HepG2 (cell line): ENCODE results near the gene TJP2. TPM values are rescaled to one million over a fixed set of nuclear protein-coding genes. Genes with fewer than 3 reads are reported as not detected.

Experiments
- ATAC-seq: fragments of 200-7000 bp; cut with Tn5 transposase; 3 replicates; pipeline ENCODE4 v1.9.1; 2020; ENCODE audit warnings: mild to moderate bottlenecking, moderate library complexity
- BruUV-seq: library from RNA; stranded (reverse); fragments of 400-500 nt; replicated peaks from 2 replicates; lab custom pipeline; 2021; lab: Mats Ljungman, UMichigan
- CTCF ChIA-PET: fragments of 300-600 bp; formaldehyde crosslinking; extraction: SDS; loops from one replicate; lab custom pipeline; 2021; ENCODE audit warnings: low total read pairs, inconsistent platforms, low intra/inter-chr PET ratio; lab: Yijun Ruan, JAX
- POLR2A ChIA-PET: fragments of 350-600 bp; sonication (Branson Sonifier 250); formaldehyde crosslinking; loops from one replicate; lab custom pipeline; 2020; ENCODE audit warnings: antibody characterized with exemption, inconsistent platforms; lab: Yijun Ruan, JAX
- DNase-seq: peaks from one replicate; pipeline ENCODE4 v3.0.0-alpha.2; 2015; ENCODE audit warnings: low spot score
- FAIRE-seq: peaks from 3 replicates; lab custom pipeline; 2011; peaks lifted over from hg19 to GRCh38; lab: Jason Lieb, UNC
- H2AFZ ChIP-seq: one replicate; pipeline ENCODE4 v1.6.1; 2011; ENCODE audit warnings: low read length, inconsistent platforms
- H3K27ac ChIP-seq: fragments of 300-600 bp; 3 replicates; pipeline ENCODE4 v1.8.0; 2011; ENCODE audit warnings: mixed run types, mild to moderate bottlenecking, mixed read lengths, low read length, inconsistent platforms; ENCODE audit not compliant: insufficient read depth; ENCODE audit errors: extremely low read length
- H3K27me3 ChIP-seq, 2 experiments: fragments of 200-600 bp in 1 of 2; 2 replicates in 1 of 2; 3 replicates in 1 of 2; pipeline versions ENCODE4 v1.6.0 to v1.8.0; 2011; ENCODE audit warnings: low read length in 2 of 2, mild to moderate bottlenecking in 2 of 2, moderate library complexity in 2 of 2, inconsistent platforms in 1 of 2; ENCODE audit not compliant: insufficient read depth in 2 of 2, control insufficient read depth in 1 of 2
- H3K36me3 ChIP-seq, 2 experiments: fragments of 200-600 bp in 1 of 2; replicated peaks in 1 of 2; 2 replicates in 1 of 2; 3 replicates in 1 of 2; pipeline versions ENCODE4 v1.5.1 to v1.8.0; 2011; ENCODE audit warnings: low read length in 2 of 2, inconsistent platforms in 1 of 2; ENCODE audit not compliant: insufficient read depth in 2 of 2, control insufficient read depth in 1 of 2
- H3K4me1 ChIP-seq: 2 replicates; pipeline ENCODE4 v1.5.1; 2012; ENCODE audit warnings: low read length, inconsistent platforms; ENCODE audit not compliant: insufficient read depth
- H3K4me2 ChIP-seq: 2 replicates; pipeline ENCODE4 v1.6.0; 2011; ENCODE audit warnings: low read depth, low read length, inconsistent platforms
- H3K4me3 ChIP-seq, 3 experiments: fragments of 200-600 bp in 1 of 3; sonication (generic), shearing (Covaris generic) in 1 of 3; replicated peaks in 1 of 3; 2 replicates each; pipeline ENCODE4 v1.5.1; 2011 to 2016; ENCODE audit warnings: low read length in 3 of 3, inconsistent platforms in 2 of 3, low read depth in 2 of 3, mild to moderate bottlenecking in 2 of 3, control low read depth in 1 of 3, mixed read lengths in 1 of 3; ENCODE audit not compliant: insufficient read depth in 1 of 3
- H3K79me2 ChIP-seq: one replicate; pipeline ENCODE4 v1.6.1; 2011; ENCODE audit warnings: low read length, inconsistent platforms; ENCODE audit not compliant: insufficient read depth
- H3K9ac ChIP-seq: 2 replicates; pipeline ENCODE4 v1.6.0; 2011; ENCODE audit warnings: mild to moderate bottlenecking, low read depth, low read length, inconsistent platforms; ENCODE audit not compliant: insufficient read depth
- H3K9me3 ChIP-seq: 2 replicates; pipeline ENCODE4 v1.5.1; 2012; ENCODE audit warnings: mild to moderate bottlenecking, low read length
- H4K20me1 ChIP-seq: 2 replicates; pipeline ENCODE4 v1.6.0; 2011; ENCODE audit warnings: inconsistent platforms, mild to moderate bottlenecking, low read length, moderate library complexity; ENCODE audit not compliant: insufficient read depth
- DPF2 ChIP-seq: sonication (generic); formaldehyde crosslinking; IDR thresholded peaks from 2 replicates; pipeline ENCODE4 v1.4.0; 2020; ENCODE audit warnings: mild to moderate bottlenecking, low read depth, missing genetic modification reagents, borderline replicate concordance
- EP300 ChIP-seq, 3 experiments: sonication (generic) in 1 of 3; formaldehyde crosslinking in 1 of 3; IDR thresholded peaks; 2 replicates each; pipeline versions ENCODE4 v1.5.1 to v1.6.1; 2011 to 2020; ENCODE audit warnings: low read depth in 2 of 3, low read length in 2 of 3, borderline replicate concordance in 1 of 3, improper control_type of control experiment in 1 of 3, mild to moderate bottlenecking in 1 of 3, missing genetic modification reagents in 1 of 3, moderate library complexity in 1 of 3
- GTF3A ChIP-seq: sonication (generic); formaldehyde crosslinking; conservative IDR thresholded peaks from 2 replicates; pipeline ENCODE4 v1.4.0; 2020; ENCODE audit warnings: mild to moderate bottlenecking, missing genetic modification reagents
- JUND ChIP-seq: sonication (generic); formaldehyde crosslinking; IDR thresholded peaks from 2 replicates; pipeline ENCODE4 v1.8.0; 2022; ENCODE audit warnings: mild to moderate bottlenecking, missing genetic modification reagents
- MAFF ChIP-seq: IDR thresholded peaks from 2 replicates; pipeline ENCODE4 v1.6.1; 2011; ENCODE audit warnings: low read depth, low read length, improper control_type of control experiment
- MAFK ChIP-seq, 2 experiments: IDR thresholded peaks in 1 of 2; conservative IDR thresholded peaks in 1 of 2; 2 replicates each; pipeline ENCODE4 v1.6.1; 2011; ENCODE audit warnings: improper control_type of control experiment in 2 of 2, low read length in 2 of 2
- MLLT10 ChIP-seq: sonication (generic); formaldehyde crosslinking; IDR thresholded peaks from 2 replicates; pipeline ENCODE4 v1.4.0; 2020; ENCODE audit warnings: missing genetic modification reagents
- PCBP2 ChIP-seq: fragments of 200-400 bp; formaldehyde crosslinking; optimal IDR thresholded peaks from 2 replicates; pipeline ENCODE3; 2018; ENCODE audit warnings: low read length, low read depth; ENCODE audit not compliant: poor library complexity, severe bottlenecking
- TP53 ChIP-seq: sonication (generic); formaldehyde crosslinking; conservative IDR thresholded peaks from 2 replicates; pipeline ENCODE4 v1.4.0; 2020; ENCODE audit warnings: missing genetic modification reagents
- ZNF550 ChIP-seq: sonication (generic); formaldehyde crosslinking; IDR thresholded peaks from 2 replicates; pipeline ENCODE4 v1.4.0; 2020; ENCODE audit warnings: mild to moderate bottlenecking, missing genetic modification reagents, borderline replicate concordance
- WGBS: methylation state at CpG from one replicate; pipeline ENCODE4 v1.1.6; 2017; ENCODE audit warnings: low lambda C conversion rate; 5-methylcytosine and 5-hydroxymethylcytosine counted together
- in situ Hi-C: cut with HindIII; loops from 2 replicates; pipeline ENCODE4 v1.10.0; 2017; ENCODE audit warnings: low pct_unique_long_range_greater_than_20kb; ENCODE audit not compliant: extremely low pct_ligation_motif_present
- intact Hi-C: fragments of 100-400 bp; cut with micrococcal nuclease; formaldehyde crosslinking; loops from one replicate; pipeline ENCODE4 v1.10.0; 2022; ENCODE audit not compliant: unreplicated experiment
- polyA plus RNA-seq, 8 experiments: library from polyadenylated mRNA; depleted of rRNA in 3 of 8; stranded (reverse) in 7 of 8; unstranded in 1 of 8; fragments of >200 nt; fragmentation: Illumina TruSeq in 4 of 8; extraction: Trizol in 4 of 8; gene quantifications; 2 replicates each; pipeline versions ENCODE4 v1.2.1 to v1.2.3, GENCODE V29; 2011 to 2016; ENCODE audit warnings: low read depth in 4 of 8, missing spikeins in 1 of 8, mixed read lengths in 1 of 8; ENCODE audit not compliant: insufficient read depth in 1 of 8
- total RNA-seq, 5 experiments: library from RNA; depleted of rRNA; stranded (reverse); fragments of >200 nt; fragmentation: Illumina TruSeq; extraction: Trizol; gene quantifications; 2 replicates each; pipeline ENCODE4 v1.2.3, GENCODE V29; 2016; ENCODE audit warnings: low read depth in 1 of 5
- TF ChIP-seq, protein P1 (sequence below): sonication (generic); formaldehyde crosslinking; IDR thresholded peaks from 2 replicates; pipeline ENCODE4 v1.4.0; 2020; ENCODE audit warnings: missing genetic modification reagents, mild to moderate bottlenecking, borderline replicate concordance
- TF ChIP-seq, protein P2 (sequence below): sonication (generic); formaldehyde crosslinking; IDR thresholded peaks from 2 replicates; pipeline ENCODE4 v1.5.1; 2020; ENCODE audit warnings: mild to moderate bottlenecking, missing genetic modification reagents, borderline replicate concordance

The TJP2 gene
- total and polyA plus RNA-seq, 2 of the 13 experiments (the other 11 are each of a cell fraction or from before 2014, with no cell fraction given) = 109 to 110 TPM

DNA sequence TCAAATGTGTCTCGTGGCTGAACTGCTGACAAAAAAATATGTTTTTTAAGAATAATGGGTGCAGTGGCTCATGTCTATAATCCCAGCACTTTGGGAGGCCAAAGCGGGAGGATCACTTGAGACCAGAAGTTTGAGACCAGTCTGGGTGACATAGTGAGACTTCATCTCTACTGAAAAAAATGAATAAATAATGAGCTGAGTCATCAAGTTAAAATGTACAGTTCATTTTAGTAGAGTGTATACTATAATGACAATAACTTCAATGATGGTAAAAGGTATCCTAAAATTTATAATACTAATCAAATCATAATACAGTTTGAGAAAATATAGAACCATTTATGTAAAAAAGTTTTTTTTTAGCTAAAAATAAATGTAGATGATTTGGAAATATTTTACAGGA lies 37.9 kb upstream of the TJP2 start:
- CTCF ChIA-PET = no interaction called here
- intact Hi-C loops = no loop called here
- Histone ChIP-seq H3K4me2 (no peak overlapping the region), H3K9ac (no peak overlapping the region), H3K4me3 (no peak overlapping the region), H4K20me1 (peaks cover 47% of the 10 kb centered on the region), H3K4me1 (peaks cover 52% of the 10 kb centered on the region), H3K27ac (no peak overlapping the region), H3K36me3 (peaks cover 24 to 73% of the 10 kb centered on the region in 2 experiments), H3K79me2 (peaks cover 90% of the 10 kb centered on the region)
- BruUV-seq = no TSS peak
- no peak for ATAC-seq
- POLR2A ChIA-PET = interaction anchor here (1.6 kb wide), 1 partner anchor 14 kb away, joined by 7 read pairs; no protein-coding TSS in a partner anchor
- no peak for TF ChIP-seq EP300 (IDR thresholded peaks at IDR 0.05; ENCODE audit: low read depth in 2 of 2, low read length in 2 of 2)
- no peak for TF ChIP-seq EP300 (CRISPR knock-in tag; IDR thresholded peaks at IDR 0.05; ENCODE audit: borderline replicate concordance)
- TF ChIP-seq, protein P1, sequence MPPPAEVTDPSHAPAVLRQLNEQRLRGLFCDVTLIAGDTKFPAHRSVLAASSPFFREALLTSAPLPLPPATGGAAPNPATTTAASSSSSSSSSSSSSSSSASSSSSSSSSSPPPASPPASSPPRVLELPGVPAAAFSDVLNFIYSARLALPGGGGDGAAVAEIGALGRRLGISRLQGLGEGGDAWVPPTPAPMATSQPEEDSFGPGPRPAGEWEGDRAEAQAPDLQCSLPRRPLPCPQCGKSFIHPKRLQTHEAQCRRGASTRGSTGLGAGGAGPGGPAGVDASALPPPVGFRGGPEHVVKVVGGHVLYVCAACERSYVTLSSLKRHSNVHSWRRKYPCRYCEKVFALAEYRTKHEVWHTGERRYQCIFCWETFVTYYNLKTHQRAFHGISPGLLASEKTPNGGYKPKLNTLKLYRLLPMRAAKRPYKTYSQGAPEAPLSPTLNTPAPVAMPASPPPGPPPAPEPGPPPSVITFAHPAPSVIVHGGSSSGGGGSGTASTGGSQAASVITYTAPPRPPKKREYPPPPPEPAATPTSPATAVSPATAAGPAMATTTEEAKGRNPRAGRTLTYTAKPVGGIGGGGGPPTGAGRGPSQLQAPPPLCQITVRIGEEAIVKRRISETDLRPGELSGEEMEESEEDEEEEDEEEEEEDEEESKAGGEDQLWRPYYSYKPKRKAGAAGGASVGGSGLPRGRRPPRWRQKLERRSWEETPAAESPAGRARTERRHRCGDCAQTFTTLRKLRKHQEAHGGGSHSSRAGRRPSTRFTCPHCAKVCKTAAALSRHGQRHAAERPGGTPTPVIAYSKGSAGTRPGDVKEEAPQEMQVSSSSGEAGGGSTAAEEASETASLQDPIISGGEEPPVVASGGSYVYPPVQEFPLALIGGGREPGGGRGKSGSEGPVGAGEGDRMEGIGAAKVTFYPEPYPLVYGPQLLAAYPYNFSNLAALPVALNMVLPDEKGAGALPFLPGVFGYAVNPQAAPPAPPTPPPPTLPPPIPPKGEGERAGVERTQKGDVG = no peak
- no peak for TF ChIP-seq JUND
- peak; percentile 62 to 87 for TF ChIP-seq MAFK (conservative IDR thresholded peaks at IDR 0.05 in 1 of 2, IDR thresholded peaks at IDR 0.05 in 1 of 2; ENCODE audit: low read length in 2 of 2)
- TF ChIP-seq GTF3A (CRISPR knock-in tag) = no peak
- TF ChIP-seq DPF2 (CRISPR knock-in tag) = no peak
- TF ChIP-seq, protein P2, sequence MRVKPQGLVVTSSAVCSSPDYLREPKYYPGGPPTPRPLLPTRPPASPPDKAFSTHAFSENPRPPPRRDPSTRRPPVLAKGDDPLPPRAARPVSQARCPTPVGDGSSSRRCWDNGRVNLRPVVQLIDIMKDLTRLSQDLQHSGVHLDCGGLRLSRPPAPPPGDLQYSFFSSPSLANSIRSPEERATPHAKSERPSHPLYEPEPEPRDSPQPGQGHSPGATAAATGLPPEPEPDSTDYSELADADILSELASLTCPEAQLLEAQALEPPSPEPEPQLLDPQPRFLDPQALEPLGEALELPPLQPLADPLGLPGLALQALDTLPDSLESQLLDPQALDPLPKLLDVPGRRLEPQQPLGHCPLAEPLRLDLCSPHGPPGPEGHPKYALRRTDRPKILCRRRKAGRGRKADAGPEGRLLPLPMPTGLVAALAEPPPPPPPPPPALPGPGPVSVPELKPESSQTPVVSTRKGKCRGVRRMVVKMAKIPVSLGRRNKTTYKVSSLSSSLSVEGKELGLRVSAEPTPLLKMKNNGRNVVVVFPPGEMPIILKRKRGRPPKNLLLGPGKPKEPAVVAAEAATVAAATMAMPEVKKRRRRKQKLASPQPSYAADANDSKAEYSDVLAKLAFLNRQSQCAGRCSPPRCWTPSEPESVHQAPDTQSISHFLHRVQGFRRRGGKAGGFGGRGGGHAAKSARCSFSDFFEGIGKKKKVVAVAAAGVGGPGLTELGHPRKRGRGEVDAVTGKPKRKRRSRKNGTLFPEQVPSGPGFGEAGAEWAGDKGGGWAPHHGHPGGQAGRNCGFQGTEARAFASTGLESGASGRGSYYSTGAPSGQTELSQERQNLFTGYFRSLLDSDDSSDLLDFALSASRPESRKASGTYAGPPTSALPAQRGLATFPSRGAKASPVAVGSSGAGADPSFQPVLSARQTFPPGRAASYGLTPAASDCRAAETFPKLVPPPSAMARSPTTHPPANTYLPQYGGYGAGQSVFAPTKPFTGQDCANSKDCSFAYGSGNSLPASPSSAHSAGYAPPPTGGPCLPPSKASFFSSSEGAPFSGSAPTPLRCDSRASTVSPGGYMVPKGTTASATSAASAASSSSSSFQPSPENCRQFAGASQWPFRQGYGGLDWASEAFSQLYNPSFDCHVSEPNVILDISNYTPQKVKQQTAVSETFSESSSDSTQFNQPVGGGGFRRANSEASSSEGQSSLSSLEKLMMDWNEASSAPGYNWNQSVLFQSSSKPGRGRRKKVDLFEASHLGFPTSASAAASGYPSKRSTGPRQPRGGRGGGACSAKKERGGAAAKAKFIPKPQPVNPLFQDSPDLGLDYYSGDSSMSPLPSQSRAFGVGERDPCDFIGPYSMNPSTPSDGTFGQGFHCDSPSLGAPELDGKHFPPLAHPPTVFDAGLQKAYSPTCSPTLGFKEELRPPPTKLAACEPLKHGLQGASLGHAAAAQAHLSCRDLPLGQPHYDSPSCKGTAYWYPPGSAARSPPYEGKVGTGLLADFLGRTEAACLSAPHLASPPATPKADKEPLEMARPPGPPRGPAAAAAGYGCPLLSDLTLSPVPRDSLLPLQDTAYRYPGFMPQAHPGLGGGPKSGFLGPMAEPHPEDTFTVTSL (CRISPR knock-in tag) = no peak
- TF ChIP-seq MAFF = peak; percentile 72
- TF ChIP-seq TP53 = no peak
- TF ChIP-seq PCBP2 = no peak
- TF ChIP-seq ZNF550 (CRISPR knock-in tag) = no peak
- no peak for TF ChIP-seq MLLT10 (CRISPR knock-in tag)
- TF ChIP-seq, all 625 proteins: peak for 2
- FAIRE-seq (no peak), DNase-seq (no peak)
- H3K27me3 ChIP-seq = no peaks in the 10 kb centered on the region
- WGBS = 94% methylated on average over 2 of the region's 2 CpGs
- in situ Hi-C loops = no loop called here
- H2AFZ ChIP-seq = no peak overlapping the region
- no peaks in the 10 kb centered on the region for H3K9me3 ChIP-seq
